Stimulated activated CD8-positive, alpha-beta memory T cell treated with anti-CD3 and anti-CD28 coated beads, Interleukin-4, amount 100 ng/mL, for 1 hour (primary cell): Measurements from ENCODE around the gene NLRP4.
"Not testable (repeated sequence)": the region's sequence is repeated elsewhere in the genome, so short reads cannot be mapped to it uniquely, and the experiment has no call there.

ENCODE experiments used
- DNase-seq, 2 donors: peaks; one replicate each; pipeline ENCODE4 v3.0.0-alpha.2; 2020; ENCODE audit warnings: low read depth in 2 of 2, low spot score in 1 of 2

NLRP4 gene

GRCh38 chr19:55882626-55883025 is 46.3 kb downstream of the NLRP4 start:
- DNase-seq, result no peak

GRCh38 chr19:55898911-55899310 is 62.6 kb downstream of the NLRP4 start:
- no peak for DNase-seq

- no peak for DNase-seq
These were observed 65.2 kb downstream of the NLRP4 start for GRCh38 chr19:55901369-55902079.

- DNase-seq, result no peak
These were observed 65.9 kb downstream of the NLRP4 start for GRCh38 chr19:55902080-55902751.

- DNase-seq, result no peak
These were observed 70.9 kb downstream of the NLRP4 start for GRCh38 chr19:55907286-55907685.

- no peak for DNase-seq
These were observed 71.4 kb downstream of the NLRP4 start for GRCh38 chr19:55907746-55908145.

- DNase-seq, result no peak
These were observed 73.5 kb downstream of the NLRP4 start for GRCh38 chr19:55909801-55910200.

GRCh38 chr19:55912916-55913315 is 76.6 kb downstream of the NLRP4 start:
- no peak for DNase-seq

GRCh38 chr19:55913643-55914268 is 77.4 kb downstream of the NLRP4 start:
- DNase-seq, result no peak

- no peak for DNase-seq
These were observed 87.2 kb downstream of the NLRP4 start for GRCh38 chr19:55923556-55923955.

GRCh38 chr19:55927991-55928390 is 91.7 kb downstream of the NLRP4 start:
- DNase-seq, result no peak

GRCh38 chr19:55929258-55929657 is 92.9 kb downstream of the NLRP4 start:
- not testable (repeated sequence) for DNase-seq

- no peak for DNase-seq
These were observed 94.7 kb downstream of the NLRP4 start for GRCh38 chr19:55930996-55931515.
